Measurements from ENCODE around the gene USB1.

Gene USB1

GRCh38 chr16:57984443-57985203 lies 16.6 kb upstream of the USB1 start (continued):
- no peak for TF ChIP-seq ZNF133 (tag by site-specific recombination; IDR thresholded peaks at IDR 0.05)
- TF ChIP-seq ZFHX2 (tag by site-specific recombination; conservative IDR thresholded peaks at IDR 0.05): peak; percentile 62
- TF ChIP-seq ZSCAN23 (tag by site-specific recombination; IDR thresholded peaks at IDR 0.05): no peak
- TF ChIP-seq INSM2 (tag by site-specific recombination; IDR thresholded peaks at IDR 0.05): no peak
- TF ChIP-seq ZNF398 (tag by site-specific recombination; IDR thresholded peaks at IDR 0.05): no peak
- TF ChIP-seq FEZF1 (tag by site-specific recombination; IDR thresholded peaks at IDR 0.05): no peak
- TF ChIP-seq ZBTB44 (tag by site-specific recombination; IDR thresholded peaks at IDR 0.05): no peak
- no peak for TF ChIP-seq REPIN1 (tag by site-specific recombination; IDR thresholded peaks at IDR 0.05; ENCODE audit: low read depth)
- TF ChIP-seq ZBTB21 (tag by site-specific recombination; IDR thresholded peaks at IDR 0.05): no peak
- no peak for TF ChIP-seq ZNF626 (tag by site-specific recombination; IDR thresholded peaks at IDR 0.05)
- TF ChIP-seq ZBTB1 (tag by site-specific recombination; IDR thresholded peaks at IDR 0.05): no peak
- no peak for TF ChIP-seq ZNF521 (tag by site-specific recombination; IDR thresholded peaks at IDR 0.05)
- no peak for TF ChIP-seq ZNF654 (tag by site-specific recombination; IDR thresholded peaks at IDR 0.05; ENCODE audit: low read depth)
- TF ChIP-seq MYNN (tag by site-specific recombination; IDR thresholded peaks at IDR 0.05; ENCODE audit: borderline replicate concordance): no peak
- TF ChIP-seq ZEB2 (tag by site-specific recombination; IDR thresholded peaks at IDR 0.05): no peak
- no peak for TF ChIP-seq ELK4 (IDR thresholded peaks at IDR 0.05; ENCODE audit: borderline replicate concordance, low read depth, low read length)
- TF ChIP-seq ZFP41 (tag by site-specific recombination; IDR thresholded peaks at IDR 0.05; ENCODE audit: borderline replicate concordance): no peak
- TF ChIP-seq ZNF548 (tag by site-specific recombination; IDR thresholded peaks at IDR 0.05): no peak
- peak; percentile 76 for TF ChIP-seq SP3 (tag by site-specific recombination; IDR thresholded peaks at IDR 0.05)
- TF ChIP-seq ZNF311 (tag by site-specific recombination; IDR thresholded peaks at IDR 0.05; ENCODE audit: borderline replicate concordance): no peak
- TF ChIP-seq ZNF513 (tag by site-specific recombination; IDR thresholded peaks at IDR 0.05): no peak
- no peak for TF ChIP-seq ZNF416 (tag by site-specific recombination; IDR thresholded peaks at IDR 0.05)
- TF ChIP-seq ZNF324 (tag by site-specific recombination; IDR thresholded peaks at IDR 0.05): no peak
- TF ChIP-seq KLF9 (tag by site-specific recombination; IDR thresholded peaks at IDR 0.05; ENCODE audit: low read depth): peak; percentile 80
- no peak for TF ChIP-seq ZSCAN5A (tag by site-specific recombination; IDR thresholded peaks at IDR 0.05)
- no peak for TF ChIP-seq ZNF169 (tag by site-specific recombination; IDR thresholded peaks at IDR 0.05)
- no peak for TF ChIP-seq ZNF623 (tag by site-specific recombination; IDR thresholded peaks at IDR 0.05)
- no peak for TF ChIP-seq ZSCAN18 (tag by site-specific recombination; IDR thresholded peaks at IDR 0.05)
- TF ChIP-seq ZNF629 (tag by site-specific recombination; IDR thresholded peaks at IDR 0.05): no peak
- no peak for TF ChIP-seq SCRT1 (tag by site-specific recombination; IDR thresholded peaks at IDR 0.05; ENCODE audit: borderline replicate concordance)
- TF ChIP-seq TRIM28 (IDR thresholded peaks at IDR 0.05; ENCODE audit: borderline replicate concordance, low read length): no peak

Measured in HEK293 (cell line).